Natural killer cell treated with Interleukin-12 subunit alpha and Interleukin-12 subunit beta and Interleukin-15 and Interleukin-18, amount 100 ng/mL, for 72 hours (primary cell): ENCODE measurements around the gene MEOX2. TPM values are rescaled to one million over a fixed set of nuclear protein-coding genes. Genes with fewer than 3 reads are reported as not detected.

ENCODE experiments used
- ATAC-seq, 2 donors: fragments of 150-1000 bp; cut with Tn5 transposase in 1 of 2; sonication (Bioruptor Pico), chemical (Tn5 transposase) in 1 of 2; 2 replicates each; pipeline ENCODE4 v1.10.0; 2021
- DNase-seq: peaks from one replicate; pipeline ENCODE4 v3.0.0; 2022; ENCODE audit warnings: low spot score
- H3K27ac Mint-ChIP-seq, 2 donors: 1 replicate in 1 of 2; 2 replicates in 1 of 2; pipeline ENCODE4 v1.8.0; 2022; ENCODE audit warnings: mixed read lengths in 2 of 2, mild to moderate bottlenecking in 1 of 2, moderate library complexity in 1 of 2
- H3K27me3 Mint-ChIP-seq, 2 donors: 1 replicate in 1 of 2; 2 replicates in 1 of 2; pipeline ENCODE4 v1.8.0; 2022; ENCODE audit warnings: mixed read lengths in 2 of 2
- H3K36me3 Mint-ChIP-seq: one replicate; pipeline ENCODE4 v1.8.0; 2022; ENCODE audit warnings: mixed read lengths
- H3K4me1 Mint-ChIP-seq, 2 donors: 1 replicate in 1 of 2; 2 replicates in 1 of 2; pipeline ENCODE4 v1.8.0; 2022; ENCODE audit warnings: low read depth in 2 of 2, mixed read lengths in 2 of 2, mild to moderate bottlenecking in 1 of 2
- H3K4me3 Mint-ChIP-seq: one replicate; pipeline ENCODE4 v1.8.0; 2022; ENCODE audit warnings: mixed read lengths
- H3K9me3 Mint-ChIP-seq: 2 replicates; pipeline ENCODE4 v1.8.0; 2022; ENCODE audit warnings: mixed read lengths
- total RNA-seq, 2 donors: library from RNA; stranded (reverse); gene quantifications; one replicate each; pipeline ENCODE4 v1.2.3, GENCODE V29; 2022

MEOX2 gene
- total RNA-seq, 2 donors from 2014 or later = not detected

DNA sequence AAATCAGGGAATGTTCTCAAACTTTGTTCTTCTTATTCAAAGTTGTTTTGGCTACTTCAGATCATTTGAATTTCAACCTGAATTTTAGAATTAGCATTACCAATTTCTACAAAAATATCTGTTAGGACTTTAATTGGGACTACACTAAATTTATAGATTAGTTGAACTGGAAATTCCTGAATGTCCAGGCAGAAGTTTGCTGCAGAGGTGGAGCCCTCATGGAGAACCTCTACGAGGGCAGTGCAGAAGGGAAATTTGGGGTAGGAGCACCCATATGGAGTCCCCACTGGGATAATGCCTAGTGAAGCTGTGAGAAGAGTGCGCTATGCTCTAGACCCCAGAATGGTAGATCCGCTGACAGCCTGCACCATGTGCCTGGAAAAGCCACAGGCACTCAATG lies 101.9 kb downstream of the MEOX2 start:
- H3K27me3 Mint-ChIP-seq = no peaks in the 10 kb centered on the region
- DNase-seq (no peak), ATAC-seq (no peak)
- no peaks in the 10 kb centered on the region for H3K4me1 Mint-ChIP-seq
- H3K36me3 Mint-ChIP-seq = peaks cover 6% of the 10 kb centered on the region
- no peak overlapping the region for H3K4me3 Mint-ChIP-seq
- H3K27ac Mint-ChIP-seq = no peak overlapping the region
- peaks cover 17% of the 10 kb centered on the region for H3K9me3 Mint-ChIP-seq

- H3K27me3 Mint-ChIP-seq = no peaks in the 10 kb centered on the region
- peaks cover 6% of the 10 kb centered on the region for H3K9me3 Mint-ChIP-seq
- no peak overlapping the region for H3K27ac Mint-ChIP-seq
- H3K4me3 Mint-ChIP-seq = no peak overlapping the region
- ATAC-seq = no peak
- H3K36me3 Mint-ChIP-seq = no peaks in the 10 kb centered on the region
- no peaks in the 10 kb centered on the region for H3K4me1 Mint-ChIP-seq
- no peak for DNase-seq
Measured at GRCh38 chr7:15582773-15583172, 103.7 kb downstream of the MEOX2 start.

DNA sequence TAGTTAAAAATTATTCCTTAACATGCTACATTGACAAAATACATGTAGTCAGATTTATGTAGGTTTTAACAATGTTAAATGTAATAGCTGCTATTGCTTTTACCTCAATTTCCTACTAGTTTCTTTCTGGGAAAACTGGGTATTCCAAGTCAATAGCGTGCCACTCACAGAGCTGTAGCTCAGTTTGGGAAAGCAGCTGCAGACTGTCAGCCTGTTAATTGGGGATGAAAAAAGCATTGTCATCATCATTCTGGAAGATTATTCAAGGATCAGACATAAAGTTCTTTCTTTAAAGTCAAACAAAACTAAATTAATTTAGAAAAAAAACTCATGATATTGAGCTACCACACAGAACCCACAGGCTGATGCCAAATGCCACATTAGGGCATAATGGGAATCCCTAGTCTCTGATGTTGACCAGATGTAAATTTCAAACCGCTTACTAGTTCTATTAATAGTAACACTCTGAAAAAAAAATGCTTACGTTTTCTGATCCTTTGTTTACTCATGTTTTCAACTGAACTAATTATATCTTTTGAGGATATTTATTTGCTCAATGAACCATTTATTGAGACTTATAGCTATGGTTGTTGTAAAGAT lies 105.0 kb downstream of the MEOX2 start:
- Mint-ChIP-seq H3K36me3 (no peaks in the 10 kb centered on the region), H3K4me3 (no peak overlapping the region), H3K27ac (no peak overlapping the region), H3K27me3 (no peaks in the 10 kb centered on the region), H3K9me3 (peaks cover 10% of the 10 kb centered on the region), H3K4me1 (no peaks in the 10 kb centered on the region)
- DNase-seq (no peak), ATAC-seq (no peak)

GRCh38 chr7:15580604-15581351 lies 105.7 kb downstream of the MEOX2 start:
- Mint-ChIP-seq H3K27me3 (no peaks in the 10 kb centered on the region), H3K4me1 (no peaks in the 10 kb centered on the region), H3K4me3 (no peak overlapping the region), H3K27ac (no peak overlapping the region), H3K36me3 (no peaks in the 10 kb centered on the region), H3K9me3 (peaks cover 10% of the 10 kb centered on the region)
- ATAC-seq = no peak
- no peak for DNase-seq

DNA sequence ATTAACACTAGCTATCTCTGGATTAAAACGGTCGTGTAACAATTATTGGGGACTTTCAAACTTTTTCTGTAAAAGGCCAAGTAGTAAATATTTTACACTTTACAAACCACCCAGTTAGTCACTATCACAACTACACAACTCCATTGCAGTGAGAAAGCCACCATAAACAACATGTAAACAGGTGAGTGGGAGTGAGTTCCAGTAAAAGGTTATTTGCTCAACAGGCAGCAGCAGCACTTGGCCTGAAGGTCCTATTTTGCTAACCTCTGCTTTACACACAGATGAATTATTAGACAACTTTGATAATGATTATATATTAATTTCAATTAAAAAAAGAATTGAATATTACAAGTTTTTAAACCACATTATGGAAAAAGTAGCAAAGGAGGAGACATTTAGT lies 108.9 kb downstream of the MEOX2 start:
- Mint-ChIP-seq H3K27me3 (no peaks in the 10 kb centered on the region), H3K27ac (no peak overlapping the region), H3K4me1 (no peaks in the 10 kb centered on the region), H3K4me3 (no peak overlapping the region), H3K36me3 (peaks cover 7% of the 10 kb centered on the region), H3K9me3 (peaks cover 12% of the 10 kb centered on the region)
- ATAC-seq (no peak), DNase-seq (no peak)

- peaks cover 19% of the 10 kb centered on the region for H3K9me3 Mint-ChIP-seq
- DNase-seq (no peak), ATAC-seq (no peak)
- H3K27ac Mint-ChIP-seq = no peak overlapping the region
- no peaks in the 10 kb centered on the region for H3K27me3 Mint-ChIP-seq
- no peaks in the 10 kb centered on the region for H3K4me1 Mint-ChIP-seq
- H3K4me3 Mint-ChIP-seq = no peak overlapping the region
- peaks cover 7% of the 10 kb centered on the region for H3K36me3 Mint-ChIP-seq
Measured at GRCh38 chr7:15571301-15571878, 115.1 kb downstream of the MEOX2 start.

- no peak overlapping the region for H3K27ac Mint-ChIP-seq
- no peak for ATAC-seq
- DNase-seq = no peak
- no peaks in the 10 kb centered on the region for H3K4me1 Mint-ChIP-seq
- no peaks in the 10 kb centered on the region for H3K27me3 Mint-ChIP-seq
- no peak overlapping the region for H3K4me3 Mint-ChIP-seq
- no peaks in the 10 kb centered on the region for H3K36me3 Mint-ChIP-seq
- peaks cover 11% of the 10 kb centered on the region for H3K9me3 Mint-ChIP-seq
Measured at GRCh38 chr7:15567652-15568051, 118.8 kb downstream of the MEOX2 start.

- no peaks in the 10 kb centered on the region for H3K36me3 Mint-ChIP-seq
- ATAC-seq (no peak), DNase-seq (no peak)
- no peaks in the 10 kb centered on the region for H3K27me3 Mint-ChIP-seq
- H3K4me3 Mint-ChIP-seq = no peak overlapping the region
- no peaks in the 10 kb centered on the region for H3K4me1 Mint-ChIP-seq
- no peak overlapping the region for H3K27ac Mint-ChIP-seq
- peaks cover 11% of the 10 kb centered on the region for H3K9me3 Mint-ChIP-seq
Measured at GRCh38 chr7:15567036-15567435, 119.4 kb downstream of the MEOX2 start.

DNA sequence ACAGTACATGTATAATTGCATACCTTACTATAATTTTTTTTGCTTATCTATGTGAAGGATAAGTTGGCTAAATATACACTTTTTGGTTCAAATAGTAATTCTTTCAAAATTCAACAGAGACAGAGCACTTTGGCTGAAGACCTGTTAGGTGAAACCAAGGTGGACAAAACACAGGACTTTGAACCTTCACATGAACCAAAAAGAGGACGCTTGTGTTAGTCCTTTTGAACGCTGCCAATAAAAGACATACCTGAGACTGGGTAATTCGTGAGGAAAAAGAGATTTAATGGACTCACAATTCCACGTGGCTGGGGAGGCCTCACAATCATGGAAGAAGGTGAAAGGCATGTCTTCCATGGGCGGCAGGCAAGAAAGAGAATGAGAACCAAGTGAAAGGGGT lies 120.0 kb downstream of the MEOX2 start:
- H3K27ac Mint-ChIP-seq = no peak overlapping the region
- no peaks in the 10 kb centered on the region for H3K36me3 Mint-ChIP-seq
- no peaks in the 10 kb centered on the region for H3K27me3 Mint-ChIP-seq
- ATAC-seq (no peak), DNase-seq (no peak)
- H3K4me3 Mint-ChIP-seq = no peak overlapping the region
- peaks cover 11% of the 10 kb centered on the region for H3K9me3 Mint-ChIP-seq
- no peaks in the 10 kb centered on the region for H3K4me1 Mint-ChIP-seq

DNA sequence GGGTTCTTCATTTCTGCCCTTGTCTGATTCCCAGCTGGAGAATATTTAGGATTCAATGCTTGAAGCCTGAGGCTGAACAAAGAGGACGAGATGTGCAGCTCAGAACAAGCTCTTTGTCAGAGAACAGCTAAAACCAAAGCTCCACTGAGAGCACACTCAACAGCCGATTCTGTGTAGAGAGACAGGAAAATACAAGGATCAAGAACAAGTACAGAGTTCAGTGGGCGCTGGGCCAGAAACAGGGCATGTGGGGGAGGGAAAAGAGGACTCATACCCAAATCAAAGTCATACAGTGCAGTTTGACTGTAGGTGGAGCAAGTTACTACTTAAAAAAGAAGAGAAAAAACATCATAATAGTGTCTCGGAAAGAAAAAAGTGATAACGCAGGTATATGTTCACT lies 124.6 kb downstream of the MEOX2 start, which contains the start of gene AGMO:
Gene AGMO, minus strand, starts transcription at position 181 of the 400 bp plus-strand sequence.
- Mint-ChIP-seq H3K27me3 (no peaks in the 10 kb centered on the region), H3K27ac (no peak within 1 kb of the TSS), H3K36me3 (no peaks in the 10 kb centered on the region), H3K9me3 (peaks cover 7% of the 10 kb centered on the region), H3K4me1 (no peaks in the 10 kb centered on the region), H3K4me3 (no peak within 1 kb of the TSS)
- ATAC-seq (no peak), DNase-seq (no peak)

Other genes with a start within 250 kb of the MEOX2 start
- not detected for gene AGMO, start 124.7 kb downstream of the MEOX2 start, total RNA-seq